Calu3 (cell line): ENCODE data around the gene ADCK1. TPM values are rescaled to one million over a fixed set of nuclear protein-coding genes. Genes with fewer than 3 reads are reported as not detected.

Experiments used
- Bru-seq: library from RNA; stranded (reverse); fragments of 400-500 nt; gene quantifications from one replicate; lab custom pipeline; 2021; lab: Mats Ljungman, UMichigan
- BruChase-seq, 2 experiments: library from RNA; stranded (reverse); fragments of 400-500 nt; gene quantifications; one replicate each; lab custom pipeline; 2021; lab: Mats Ljungman, UMichigan
- BruUV-seq: library from RNA; stranded (reverse); fragments of 400-500 nt; replicated peaks from 2 replicates; lab custom pipeline; 2021; lab: Mats Ljungman, UMichigan
- CTCF ChIA-PET: fragments of 300-600 bp; sonication (Branson Sonifier 250); formaldehyde crosslinking; loops from one replicate; lab custom pipeline; 2022; ENCODE audit warnings: antibody characterized with exemption; lab: Charles Lee
- DNase-seq: peaks from one replicate; pipeline ENCODE4 v3.0.0; 2022
- H3K27ac Mint-ChIP-seq: one replicate; pipeline ENCODE4 v1.8.0; 2022; ENCODE audit warnings: mixed read lengths; ENCODE audit not compliant: unreplicated experiment
- H3K27me3 Mint-ChIP-seq: one replicate; pipeline ENCODE4 v1.8.0; 2022; ENCODE audit warnings: mixed read lengths; ENCODE audit not compliant: unreplicated experiment
- H3K36me3 Mint-ChIP-seq: one replicate; pipeline ENCODE4 v1.8.0; 2022; ENCODE audit warnings: mild to moderate bottlenecking, moderate library complexity, mixed read lengths; ENCODE audit not compliant: insufficient read depth, unreplicated experiment
- H3K4me1 Mint-ChIP-seq: one replicate; pipeline ENCODE4 v1.8.0; 2022; ENCODE audit warnings: mild to moderate bottlenecking, low read depth, mixed read lengths; ENCODE audit not compliant: unreplicated experiment
- H3K4me3 Mint-ChIP-seq: one replicate; pipeline ENCODE4 v1.8.0; 2022; ENCODE audit warnings: mild to moderate bottlenecking, low read depth, moderate library complexity, mixed read lengths; ENCODE audit not compliant: unreplicated experiment
- H3K9me3 Mint-ChIP-seq: one replicate; pipeline ENCODE4 v1.8.0; 2022; ENCODE audit warnings: low read depth, mixed read lengths; ENCODE audit not compliant: unreplicated experiment
- intact Hi-C: fragments of 100-400 bp; cut with micrococcal nuclease; formaldehyde crosslinking; loops from one replicate; pipeline ENCODE4 v1.10.0; 2022; ENCODE audit not compliant: unreplicated experiment
- long read RNA-seq: library from polyadenylated mRNA; stranded (forward); transcript quantifications from one replicate; pipeline ENCODE4 v2.0.0, GENCODE V29; 2022
- total RNA-seq: library from RNA; stranded (reverse); gene quantifications from 2 replicates; pipeline ENCODE4 v1.2.3, GENCODE V29; 2022
- TF ChIP-seq, protein P1 (sequence below): fragments of 200-600 bp; IDR thresholded peaks from one replicate; pipeline ENCODE4 v1.8.0; 2022; ENCODE audit warnings: antibody characterized with exemption; ENCODE audit not compliant: unreplicated experiment

The ADCK1 gene, protein sequence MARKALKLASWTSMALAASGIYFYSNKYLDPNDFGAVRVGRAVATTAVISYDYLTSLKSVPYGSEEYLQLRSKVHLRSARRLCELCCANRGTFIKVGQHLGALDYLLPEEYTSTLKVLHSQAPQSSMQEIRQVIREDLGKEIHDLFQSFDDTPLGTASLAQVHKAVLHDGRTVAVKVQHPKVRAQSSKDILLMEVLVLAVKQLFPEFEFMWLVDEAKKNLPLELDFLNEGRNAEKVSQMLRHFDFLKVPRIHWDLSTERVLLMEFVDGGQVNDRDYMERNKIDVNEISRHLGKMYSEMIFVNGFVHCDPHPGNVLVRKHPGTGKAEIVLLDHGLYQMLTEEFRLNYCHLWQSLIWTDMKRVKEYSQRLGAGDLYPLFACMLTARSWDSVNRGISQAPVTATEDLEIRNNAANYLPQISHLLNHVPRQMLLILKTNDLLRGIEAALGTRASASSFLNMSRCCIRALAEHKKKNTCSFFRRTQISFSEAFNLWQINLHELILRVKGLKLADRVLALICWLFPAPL
- total RNA-seq (9.1 and 10.0 TPM in 2 replicates), Bru-seq, nascent RNA (percentile 51 among the genes with signal in this experiment), BruChase-seq, experiment 1, labeled RNA remaining after a 6-hour chase (percentile 48 among the genes with signal in this experiment), BruChase-seq, experiment 2, labeled RNA remaining after a 2-hour chase (percentile 49 among the genes with signal in this experiment)
- long read RNA-seq, transcript ADCK1-201 (11 exons, 2,234 nt) = major isoform, 7 of 13 reads
- long read RNA-seq, partial matches to known transcripts = 1 of 13 reads
- long read RNA-seq, other reads (novel, unspliced or antisense) = 5 of 13 reads

DNA sequence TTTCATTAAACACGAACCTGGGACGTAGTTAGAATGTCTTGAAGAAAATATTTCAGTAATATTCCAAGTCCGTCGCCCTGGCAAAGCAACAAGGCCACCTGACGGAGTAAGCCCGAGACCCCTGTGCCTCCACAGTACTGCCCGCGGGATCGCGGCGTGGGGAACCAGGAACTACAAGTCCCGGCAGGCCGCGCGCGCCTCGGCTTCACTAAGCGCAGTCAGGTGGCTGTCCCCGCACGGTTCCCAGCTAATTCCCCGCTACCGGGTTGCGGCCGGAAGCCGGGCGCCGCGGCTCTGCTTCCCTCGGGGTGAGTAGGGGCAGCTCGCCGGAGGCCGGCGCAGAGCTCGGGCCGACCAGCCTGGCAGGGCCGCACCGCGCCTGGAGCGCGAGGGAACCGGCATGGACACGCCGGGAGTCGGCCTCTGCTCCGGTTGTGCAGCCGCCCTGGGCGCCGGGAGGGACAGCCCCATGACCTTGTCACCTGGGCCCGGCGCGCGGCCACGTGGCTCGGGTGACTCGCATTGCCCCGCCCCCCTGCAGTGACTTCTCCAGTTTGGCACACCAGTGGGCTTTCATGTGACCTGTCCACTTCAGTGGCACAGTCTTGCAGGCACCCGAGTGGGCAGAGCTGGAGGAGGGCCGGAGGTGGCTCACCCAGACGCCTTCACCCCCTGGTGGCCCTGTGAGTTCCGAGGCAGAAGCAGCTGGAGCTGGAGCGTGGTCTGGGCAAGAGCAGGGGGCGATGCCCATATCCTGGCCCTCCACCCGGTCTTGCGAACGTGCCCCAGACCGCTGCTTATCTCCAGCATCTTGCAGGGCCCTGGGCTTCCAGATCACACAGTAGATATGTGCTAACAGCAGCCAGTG, at the start of gene ADCK1:
Gene ADCK1 (plus strand): TSS at position 247 of the 868 bp plus-strand sequence. CDS start 18,870 bp downstream, outside the sequence.
- intact Hi-C loops = loop anchor here (5.0 kb wide), 1 partner anchor 38 kb away; the partner anchor contains the start of gene SNW1
- Mint-ChIP-seq H3K27ac (peak within 1 kb of the TSS; percentile 61), H3K4me1 (peaks cover 16% of the 10 kb centered on the region), H3K36me3 (peaks cover 6% of the 10 kb centered on the region), H3K9me3 (no peaks in the 10 kb centered on the region), H3K4me3 (peak within 1 kb of the TSS; percentile 83), H3K27me3 (no peaks in the 10 kb centered on the region)
- CTCF ChIA-PET = interaction anchor here (1.9 kb wide), 1 partner anchor 39 kb away, joined by 6 read pairs; the partner anchor contains the start of gene SNW1
- BruUV-seq = no TSS peak
- TF ChIP-seq, protein P1, sequence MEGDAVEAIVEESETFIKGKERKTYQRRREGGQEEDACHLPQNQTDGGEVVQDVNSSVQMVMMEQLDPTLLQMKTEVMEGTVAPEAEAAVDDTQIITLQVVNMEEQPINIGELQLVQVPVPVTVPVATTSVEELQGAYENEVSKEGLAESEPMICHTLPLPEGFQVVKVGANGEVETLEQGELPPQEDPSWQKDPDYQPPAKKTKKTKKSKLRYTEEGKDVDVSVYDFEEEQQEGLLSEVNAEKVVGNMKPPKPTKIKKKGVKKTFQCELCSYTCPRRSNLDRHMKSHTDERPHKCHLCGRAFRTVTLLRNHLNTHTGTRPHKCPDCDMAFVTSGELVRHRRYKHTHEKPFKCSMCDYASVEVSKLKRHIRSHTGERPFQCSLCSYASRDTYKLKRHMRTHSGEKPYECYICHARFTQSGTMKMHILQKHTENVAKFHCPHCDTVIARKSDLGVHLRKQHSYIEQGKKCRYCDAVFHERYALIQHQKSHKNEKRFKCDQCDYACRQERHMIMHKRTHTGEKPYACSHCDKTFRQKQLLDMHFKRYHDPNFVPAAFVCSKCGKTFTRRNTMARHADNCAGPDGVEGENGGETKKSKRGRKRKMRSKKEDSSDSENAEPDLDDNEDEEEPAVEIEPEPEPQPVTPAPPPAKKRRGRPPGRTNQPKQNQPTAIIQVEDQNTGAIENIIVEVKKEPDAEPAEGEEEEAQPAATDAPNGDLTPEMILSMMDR = peak; percentile 17
- DNase-seq = peak; percentile 80

DNA sequence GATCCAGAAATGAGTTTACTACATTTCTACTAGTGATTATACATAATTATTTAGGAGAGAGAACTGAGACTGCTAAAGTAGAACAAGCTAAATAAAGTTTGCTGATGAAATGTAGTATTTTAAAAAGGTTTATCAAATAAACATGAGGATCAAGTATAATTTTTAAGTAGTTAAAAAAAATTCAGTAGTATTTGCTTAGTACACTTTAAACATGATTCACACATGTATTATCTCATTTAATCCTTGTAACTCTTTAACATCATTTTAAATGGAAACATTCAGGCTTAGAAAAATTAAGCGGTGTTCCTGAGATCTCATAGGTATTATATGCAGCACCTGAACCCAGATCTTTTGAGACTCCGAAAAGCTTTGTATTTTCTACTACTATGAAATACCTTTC, 47.6 kb upstream of the ADCK1 start:
- TF ChIP-seq, protein P1 = no peak
- intact Hi-C loops = no loop called here
- Mint-ChIP-seq H3K9me3 (no peaks in the 10 kb centered on the region), H3K4me1 (no peaks in the 10 kb centered on the region), H3K27me3 (no peaks in the 10 kb centered on the region), H3K4me3 (no peak overlapping the region), H3K27ac (no peak overlapping the region), H3K36me3 (peaks cover 31% of the 10 kb centered on the region)
- BruUV-seq = no TSS peak
- CTCF ChIA-PET = interaction anchor here (0.7 kb wide), 1 partner anchor 11 kb away, joined by 3 read pairs; no protein-coding TSS in a partner anchor
- DNase-seq = no peak

DNA sequence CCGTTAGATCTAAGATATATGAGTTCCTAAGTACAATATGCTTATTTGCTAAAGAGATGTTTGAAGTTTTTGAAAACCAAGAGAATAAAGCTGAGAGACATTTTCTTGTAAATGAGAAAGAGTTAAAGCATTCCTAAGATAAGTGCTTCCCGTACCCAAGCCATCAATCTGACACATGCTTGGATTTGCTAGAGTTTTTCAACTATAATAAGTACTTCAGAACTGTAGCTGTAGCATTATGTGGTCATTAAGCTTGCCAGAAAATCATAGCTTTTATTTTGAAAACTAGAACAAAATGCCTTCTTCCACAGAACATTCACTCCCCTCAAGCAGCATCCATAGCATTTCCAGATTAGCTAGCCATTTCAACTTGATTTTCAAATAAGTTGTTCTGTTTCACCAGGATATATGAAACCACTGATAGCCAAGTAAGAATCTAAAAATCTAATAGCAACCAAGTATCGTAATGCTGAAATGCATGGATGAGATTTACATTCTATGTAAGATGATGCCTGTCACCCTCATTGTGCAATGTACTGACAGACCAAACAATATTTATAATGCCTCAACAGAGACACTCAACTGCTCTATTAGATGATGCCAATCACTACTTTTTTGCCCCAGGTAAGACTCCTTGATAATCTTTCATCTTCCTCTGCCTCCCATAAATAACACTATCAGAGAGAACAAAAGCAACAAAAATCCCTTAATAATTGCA, 47.0 kb upstream of the ADCK1 start:
- CTCF ChIA-PET = interaction anchor here (0.7 kb wide), 1 partner anchor 11 kb away, joined by 3 read pairs; no protein-coding TSS in a partner anchor
- peaks cover 7% of the 10 kb centered on the region for H3K4me1 Mint-ChIP-seq
- H3K4me3 Mint-ChIP-seq = no peak overlapping the region
- H3K9me3 Mint-ChIP-seq = no peaks in the 10 kb centered on the region
- no peak overlapping the region for H3K27ac Mint-ChIP-seq
- no TSS peak for BruUV-seq
- H3K36me3 Mint-ChIP-seq = peaks cover 31% of the 10 kb centered on the region
- TF ChIP-seq, protein P1 = no peak
- intact Hi-C loops = no loop called here
- no peak for DNase-seq
- H3K27me3 Mint-ChIP-seq = no peaks in the 10 kb centered on the region
